KOPT-K1 (cell line): ENCODE results near the gene ARPC4.
"Not testable (repeated sequence)": the region's sequence is repeated elsewhere in the genome, so short reads cannot be mapped to it uniquely, and the experiment has no call there.

ENCODE experiments used
- H3K27ac ChIP-seq: fragments of 200-600 bp; sonication (generic); 2 replicates; pipeline ENCODE4 v1.5.1; 2016; ENCODE audit warnings: antibody characterized with exemption, mild to moderate bottlenecking, low read depth, low read length; ENCODE audit not compliant: poor library complexity, severe bottlenecking
- H3K36me3 ChIP-seq: fragments of 200-600 bp; sonication (generic); 2 replicates; pipeline ENCODE4 v1.5.1; 2017; ENCODE audit warnings: antibody characterized with exemption, mild to moderate bottlenecking, low read length, moderate library complexity; ENCODE audit not compliant: insufficient read depth
- H3K9me3 ChIP-seq: fragments of 200-600 bp; sonication (generic); 2 replicates; pipeline ENCODE4 v1.5.1; 2017; ENCODE audit warnings: antibody characterized with exemption, low read length, mild to moderate bottlenecking; ENCODE audit not compliant: insufficient read depth, poor library complexity, severe bottlenecking

Gene ARPC4

GRCh38 chr3:9843715-9844438 lies 51.0 kb downstream of the ARPC4 start, which contains the start of gene RPUSD3:
TSS of gene RPUSD3 (minus strand) at chr3:9844008. CDS start at chr3:9843990, 18 bp downstream.
- H3K9me3 ChIP-seq, result no peaks in the 10 kb centered on the region
- H3K27ac ChIP-seq, result peak within 1 kb of the TSS; percentile 70
- peaks cover 33% of the 10 kb centered on the region for H3K36me3 ChIP-seq

GRCh38 chr3:9846231-9846630 lies 53.3 kb downstream of the ARPC4 start:
- H3K36me3 ChIP-seq, result peaks cover 9% of the 10 kb centered on the region
- no peaks in the 10 kb centered on the region for H3K9me3 ChIP-seq
- H3K27ac ChIP-seq, result no peak overlapping the region

- H3K36me3 ChIP-seq, result peaks cover 2% of the 10 kb centered on the region
- H3K27ac ChIP-seq, result no peak overlapping the region
- no peaks in the 10 kb centered on the region for H3K9me3 ChIP-seq
Measured at GRCh38 chr3:9846931-9847488, 54.1 kb downstream of the ARPC4 start.

- H3K9me3 ChIP-seq, H3K36me3 ChIP-seq, H3K27ac ChIP-seq: not testable (repeated sequence)
Measured at GRCh38 chr3:9847870-9848269, 55.0 kb downstream of the ARPC4 start.

- not testable (repeated sequence) for H3K27ac ChIP-seq, H3K9me3 ChIP-seq
Measured at GRCh38 chr3:9848860-9849259, 56.0 kb downstream of the ARPC4 start.

GRCh38 chr3:9851383-9851782 lies 58.5 kb downstream of the ARPC4 start:
- not testable (repeated sequence) for H3K9me3 ChIP-seq, H3K27ac ChIP-seq, H3K36me3 ChIP-seq

More at GRCh38 chr3:9848860-9849259, 56.0 kb downstream of the ARPC4 start:
- H3K36me3 ChIP-seq, result not testable (repeated sequence)

GRCh38 chr3:9851926-9852325 lies 59.0 kb downstream of the ARPC4 start:
- not testable (repeated sequence) for H3K27ac ChIP-seq, H3K36me3 ChIP-seq, H3K9me3 ChIP-seq

GRCh38 chr3:9852528-9852927 lies 59.6 kb downstream of the ARPC4 start:
- Histone ChIP-seq H3K27ac (no peak overlapping the region), H3K36me3 (no peaks in the 10 kb centered on the region), H3K9me3 (no peaks in the 10 kb centered on the region)

GRCh38 chr3:9854291-9854940 lies 61.5 kb downstream of the ARPC4 start:
- not testable (repeated sequence) for H3K27ac ChIP-seq

GRCh38 chr3:9855594-9855993 lies 62.7 kb downstream of the ARPC4 start:
- Histone ChIP-seq H3K36me3 (no peaks in the 10 kb centered on the region), H3K27ac (no peak overlapping the region), H3K9me3 (no peaks in the 10 kb centered on the region)

More at GRCh38 chr3:9854291-9854940, 61.5 kb downstream of the ARPC4 start:
- H3K36me3 ChIP-seq, H3K9me3 ChIP-seq: not testable (repeated sequence)
